ENCODE measurements around the gene DCAF6. TPM values are rescaled to one million over a fixed set of nuclear protein-coding genes. Genes with fewer than 3 reads are reported as not detected.

Gene DCAF6
- total and polyA plus RNA-seq, 4 donors: 19.7 to 120 (median 28.2) TPM

GRCh38 chr1:168092566-168093355 is 156.3 kb downstream of the DCAF6 start:
- H3K9me3 ChIP-seq (ENCODE audit: control insufficient read depth in 4 of 4, insufficient read depth in 3 of 4, low read length in 3 of 4): no peaks in the 10 kb centered on the region
- DNase-seq: no peak
- H3K4me1 ChIP-seq (ENCODE audit: control insufficient read depth in 5 of 5, insufficient read depth in 5 of 5, low read length in 5 of 5): no peaks in the 10 kb centered on the region
- H3K27ac ChIP-seq (ENCODE audit: low read depth in 1 of 2, low read length in 1 of 2): no peak overlapping the region
- H3K36me3 ChIP-seq (ENCODE audit: control insufficient read depth in 4 of 4, insufficient read depth in 4 of 4, low read length in 4 of 4): peaks cover 0 to 22% (median 13%) of the 10 kb centered on the region in 4 donors
- 86 to 91% methylated on average over 16 of the region's 16 CpGs for WGBS, 2 donors
- TF ChIP-seq CTCF (IDR thresholded peaks at IDR 0.05; ENCODE audit: control extremely low read depth, extremely low read depth): no peak
- H3K4me3 ChIP-seq: no peak overlapping the region
- no peak overlapping the region for H3K9ac ChIP-seq (ENCODE audit: insufficient read depth in 1 of 2, low read length in 2 of 2)
- ATAC-seq (ENCODE audit: insufficient read depth, low FRiP score): no peak
- no peaks in the 10 kb centered on the region for H3K27me3 ChIP-seq (ENCODE audit: control insufficient read depth in 3 of 3, insufficient read depth in 3 of 3, low read length in 2 of 3)

GRCh38 chr1:168093616-168094015 is 157.1 kb downstream of the DCAF6 start:
- Histone ChIP-seq H3K27me3 (ENCODE audit: control insufficient read depth in 3 of 3, insufficient read depth in 3 of 3, low read length in 2 of 3) (no peaks in the 10 kb centered on the region), H3K27ac (ENCODE audit: low read depth in 1 of 2, low read length in 1 of 2) (no peak overlapping the region), H3K9me3 (ENCODE audit: control insufficient read depth in 4 of 4, insufficient read depth in 3 of 4, low read length in 3 of 4) (no peaks in the 10 kb centered on the region), H3K4me3 (no peak overlapping the region), H3K36me3 (ENCODE audit: control insufficient read depth in 4 of 4, insufficient read depth in 4 of 4, low read length in 4 of 4) (peaks cover 0 to 25% (median 13%) of the 10 kb centered on the region in 4 donors), H3K9ac (ENCODE audit: insufficient read depth in 1 of 2, low read length in 2 of 2) (no peak overlapping the region), H3K4me1 (ENCODE audit: control insufficient read depth in 5 of 5, insufficient read depth in 5 of 5, low read length in 5 of 5) (peaks cover 0 to under 1% (median 0%) of the 10 kb centered on the region in 5 donors)
- 95 to 98% methylated on average over 4 of the region's 4 CpGs for WGBS, 2 donors
- TF ChIP-seq CTCF (IDR thresholded peaks at IDR 0.05; ENCODE audit: control extremely low read depth, extremely low read depth): no peak
- ATAC-seq (ENCODE audit: insufficient read depth, low FRiP score): no peak
- no peak for DNase-seq

GRCh38 chr1:168095476-168095875 is 159.0 kb downstream of the DCAF6 start:
- TF ChIP-seq CTCF (IDR thresholded peaks at IDR 0.05; ENCODE audit: control extremely low read depth, extremely low read depth): no peak

More at GRCh38 chr1:168095476-168095875, 159.0 kb downstream of the DCAF6 start:
- Histone ChIP-seq H3K27me3 (ENCODE audit: control insufficient read depth in 3 of 3, insufficient read depth in 3 of 3, low read length in 2 of 3) (no peaks in the 10 kb centered on the region), H3K9ac (ENCODE audit: insufficient read depth in 1 of 2, low read length in 2 of 2) (no peak overlapping the region), H3K9me3 (ENCODE audit: control insufficient read depth in 4 of 4, insufficient read depth in 3 of 4, low read length in 3 of 4) (no peaks in the 10 kb centered on the region), H3K4me3 (no peak overlapping the region), H3K36me3 (ENCODE audit: control insufficient read depth in 4 of 4, insufficient read depth in 4 of 4, low read length in 4 of 4) (peaks cover 0 to 14% (median 10%) of the 10 kb centered on the region in 4 donors), H3K4me1 (ENCODE audit: control insufficient read depth in 5 of 5, insufficient read depth in 5 of 5, low read length in 5 of 5) (peaks cover 0 to 9% (median 0%) of the 10 kb centered on the region in 5 donors), H3K27ac (ENCODE audit: low read depth in 1 of 2, low read length in 1 of 2) (no peak overlapping the region)
- WGBS, 2 donors: 97% methylated on average over 6 of the region's 6 CpGs
- DNase-seq: no peak
- ATAC-seq (ENCODE audit: insufficient read depth, low FRiP score): no peak

All from lung (tissue), 12 donors.